NOMO-1 treated with DMSO at 0.1 percent for 48 hours (cell line): ENCODE measurements around the gene RNASE2.
A peak's percentile ranks its signal among the peaks of the same experiment; 100 is the strongest.

Experiments
- DNase-seq: peaks from one replicate; lab custom pipeline; 2025; ENCODE audit not compliant: unreplicated experiment; lab: John Stamatoyannopoulos, UW

The RNASE2 gene

GRCh38 chr14:20980906-20981305, 25.6 kb downstream of the RNASE2 start:
- no peak for DNase-seq

- DNase-seq = no peak
Measured at GRCh38 chr14:20982646-20983369, 27.5 kb downstream of the RNASE2 start.

GRCh38 chr14:20985650-20986049, 30.4 kb downstream of the RNASE2 start:
- DNase-seq = peak; percentile 72

- DNase-seq = peak; percentile 55
Measured at GRCh38 chr14:20986811-20987210, 31.5 kb downstream of the RNASE2 start.

GRCh38 chr14:20988717-20989470, 33.6 kb downstream of the RNASE2 start:
- peak; percentile 69 for DNase-seq

GRCh38 chr14:20989471-20989786, 34.1 kb downstream of the RNASE2 start:
- no peak for DNase-seq

- peak; percentile 98 for DNase-seq
Measured at GRCh38 chr14:20989787-20990600, 34.7 kb downstream of the RNASE2 start, which contains the start of gene METTL17. Gene METTL17, plus strand, starts transcription at chr14:20989980. Its CDS starts 23 bp downstream, at chr14:20990003.

GRCh38 chr14:20996521-20996920, 41.2 kb downstream of the RNASE2 start:
- DNase-seq = no peak

- DNase-seq = no peak
Measured at GRCh38 chr14:20997115-20997514, 41.8 kb downstream of the RNASE2 start.

GRCh38 chr14:20997564-20997963, 42.3 kb downstream of the RNASE2 start:
- no peak for DNase-seq

GRCh38 chr14:20998139-20998538, 42.9 kb downstream of the RNASE2 start:
- DNase-seq = no peak

GRCh38 chr14:20998674-20999366, 43.5 kb downstream of the RNASE2 start, which contains the start of gene SLC39A2:
Gene SLC39A2, plus strand, starts transcription at chr14:20999293. Its CDS starts 154 bp downstream, at chr14:20999447.
- no peak for DNase-seq

- no peak for DNase-seq
Measured at GRCh38 chr14:20999591-20999990, 44.3 kb downstream of the RNASE2 start.

GRCh38 chr14:21001218-21001617, 45.9 kb downstream of the RNASE2 start:
- DNase-seq = no peak

- no peak for DNase-seq
Measured at GRCh38 chr14:21003788-21004346, 48.6 kb downstream of the RNASE2 start.
